Activated CD8-positive, alpha-beta T cell treated with anti-CD3 and anti-CD28 coated beads for 36 hours (primary cell): Measurements from ENCODE around the gene DNAJC4. TPM values are rescaled to one million over a fixed set of nuclear protein-coding genes. Genes with fewer than 3 reads are reported as not detected.

Experiments used
- ATAC-seq: fragments of 200-7000 bp; cut with Tn5 transposase; one replicate; pipeline ENCODE4 v1.10.0; 2021; ENCODE audit warnings: mild to moderate bottlenecking, moderate library complexity
- CTCF ChIA-PET: fragments of 350-600 bp; sonication (Branson Sonifier 250); formaldehyde crosslinking; loops from one replicate; lab custom pipeline; 2021; ENCODE audit warnings: antibody characterized with exemption; lab: Charles Lee
- POLR2A ChIA-PET: fragments of 350-600 bp; sonication (Branson Sonifier 250); formaldehyde crosslinking; loops from one replicate; lab custom pipeline; 2021; ENCODE audit warnings: antibody characterized with exemption; lab: Charles Lee
- DNase-seq: peaks from one replicate; pipeline ENCODE4 v3.0.0-alpha.2; 2020
- H3K27ac Mint-ChIP-seq: one replicate; pipeline ENCODE4 v1.8.0; 2021; ENCODE audit warnings: mild to moderate bottlenecking, mixed read lengths
- H3K27me3 Mint-ChIP-seq: one replicate; pipeline ENCODE4 v1.8.0; 2021; ENCODE audit warnings: mixed read lengths
- H3K36me3 Mint-ChIP-seq: one replicate; pipeline ENCODE4 v1.8.0; 2021; ENCODE audit warnings: low read depth, mixed read lengths
- H3K4me1 Mint-ChIP-seq: one replicate; pipeline ENCODE4 v1.8.0; 2021; ENCODE audit warnings: low read depth, mixed read lengths
- H3K4me3 Mint-ChIP-seq: one replicate; pipeline ENCODE4 v1.8.0; 2021; ENCODE audit warnings: mild to moderate bottlenecking, moderate library complexity, mixed read lengths
- H3K9me3 Mint-ChIP-seq: one replicate; pipeline ENCODE4 v1.8.0; 2021; ENCODE audit warnings: mixed read lengths
- CTCF ChIP-seq: fragments of 200-600 bp; IDR thresholded peaks from one replicate; pipeline ENCODE4 v1.8.0; 2022; ENCODE audit warnings: antibody characterized with exemption, mild to moderate bottlenecking
- intact Hi-C: fragments of 100-400 bp; cut with micrococcal nuclease; formaldehyde crosslinking; loops from one replicate; pipeline ENCODE4 v1.10.0; 2022
- total RNA-seq, 2 experiments: library from RNA; stranded (reverse); gene quantifications; one replicate each; pipeline ENCODE4 v1.2.3, GENCODE V29; 2021

DNAJC4 gene
- total RNA-seq, 2 experiments from 2014 or later: 25.8 to 26.1 TPM

GRCh38 chr11:64207256-64208085 is 22.9 kb upstream of the DNAJC4 start:
- peak overlapping the region; percentile 92 for H3K4me3 Mint-ChIP-seq
- DNase-seq: peak; percentile 96
- H3K36me3 Mint-ChIP-seq: peaks cover 75% of the 10 kb centered on the region
- no peaks in the 10 kb centered on the region for H3K9me3 Mint-ChIP-seq
- CTCF ChIA-PET: interaction anchor here (1.1 to 7.5 kb wide), 10 partner anchors 10 to 148 kb away, joined by 3 to 111 read pairs (median 34); partner anchors contain the start of genes CATSPERZ, NUDT22, PLCB3 and PPP1R14B
- intact Hi-C loops: no loop called here
- ATAC-seq: peak; percentile 83
- peaks cover 52% of the 10 kb centered on the region for H3K4me1 Mint-ChIP-seq
- H3K27me3 Mint-ChIP-seq: no peaks in the 10 kb centered on the region
- H3K27ac Mint-ChIP-seq: peak overlapping the region; percentile 97
- no peak for TF ChIP-seq CTCF
- POLR2A ChIA-PET: interaction anchor here (0.6 to 9.7 kb wide), 30 partner anchors 10 to 527 kb away, joined by 3 to 206 read pairs (median 5); partner anchors contain the start of genes CCDC88B, DNAJC4, ESRRA and MACROD1

GRCh38 chr11:64208086-64208795 is 22.1 kb upstream of the DNAJC4 start:
- H3K9me3 Mint-ChIP-seq: no peaks in the 10 kb centered on the region
- peaks cover 52% of the 10 kb centered on the region for H3K4me1 Mint-ChIP-seq
- intact Hi-C loops: no loop called here
- CTCF ChIA-PET: interaction anchor here (3.3 to 7.5 kb wide), 7 partner anchors 10 to 109 kb away, joined by 13 to 111 read pairs (median 42); partner anchors contain the start of genes CATSPERZ, NUDT22, PLCB3 and PPP1R14B
- peak overlapping the region; percentile 92 for H3K4me3 Mint-ChIP-seq
- H3K27ac Mint-ChIP-seq: peak overlapping the region; percentile 97
- H3K27me3 Mint-ChIP-seq: no peaks in the 10 kb centered on the region
- no peak for DNase-seq
- ATAC-seq: no peak
- POLR2A ChIA-PET: interaction anchor here (1.0 to 9.7 kb wide), 17 partner anchors 9 to 132 kb away, joined by 3 to 206 read pairs (median 9); partner anchors contain the start of genes CCDC88B, DNAJC4, ESRRA and NUDT22
- peaks cover 72% of the 10 kb centered on the region for H3K36me3 Mint-ChIP-seq
- TF ChIP-seq CTCF: no peak

- Mint-ChIP-seq H3K9me3 (no peaks in the 10 kb centered on the region), H3K27ac (peak overlapping the region; percentile 97), H3K27me3 (no peaks in the 10 kb centered on the region), H3K4me3 (peak overlapping the region; percentile 92), H3K4me1 (peaks cover 48% of the 10 kb centered on the region), H3K36me3 (peaks cover 68% of the 10 kb centered on the region)
- POLR2A ChIA-PET: interaction anchor here (1.6 to 9.7 kb wide), 11 partner anchors 8 to 94 kb away, joined by 3 to 206 read pairs (median 33); partner anchors contain the start of genes DNAJC4, ESRRA, NUDT22 and PPP1R14B
- intact Hi-C loops: no loop called here
- DNase-seq: no peak
- TF ChIP-seq CTCF: no peak
- no peak for ATAC-seq
- CTCF ChIA-PET: interaction anchor here (3.3 to 7.5 kb wide), 5 partner anchors 9 to 108 kb away, joined by 13 to 111 read pairs (median 42); partner anchors contain the start of genes CATSPERZ, NUDT22, PLCB3 and PRDX5
Observed at GRCh38 chr11:64208796-64209562, 21.4 kb upstream of the DNAJC4 start.

- H3K4me1 Mint-ChIP-seq: peaks cover 47% of the 10 kb centered on the region
- intact Hi-C loops: no loop called here
Observed at GRCh38 chr11:64209563-64209843, 20.8 kb upstream of the DNAJC4 start.

More at GRCh38 chr11:64209563-64209843, 20.8 kb upstream of the DNAJC4 start:
- ATAC-seq (no peak), DNase-seq (no peak)
- no peak for TF ChIP-seq CTCF
- CTCF ChIA-PET: interaction anchor here (6.0 to 7.5 kb wide), 2 partner anchors 42 to 93 kb away, joined by 42 to 111 read pairs; partner anchors contain the start of genes CATSPERZ and PLCB3
- POLR2A ChIA-PET: interaction anchor here (1.6 to 9.7 kb wide), 6 partner anchors 8 to 29 kb away, joined by 3 to 151 read pairs (median 12); partner anchors contain the start of genes DNAJC4, NUDT22 and TRPT1
- H3K9me3 Mint-ChIP-seq: no peaks in the 10 kb centered on the region
- peaks cover 67% of the 10 kb centered on the region for H3K36me3 Mint-ChIP-seq
- peak overlapping the region; percentile 10 for H3K4me3 Mint-ChIP-seq
- no peaks in the 10 kb centered on the region for H3K27me3 Mint-ChIP-seq
- H3K27ac Mint-ChIP-seq: peak overlapping the region; percentile 97
